Adrenal gland (tissue), 5 donors: ENCODE measurements around the gene TBL3.

Experiments used
- POLR2A ChIP-seq, 2 donors: fragments of 450-650 bp; IDR thresholded peaks; one replicate each; pipeline ENCODE4 v1.6.1; 2017; ENCODE audit warnings: antibody characterized with exemption in 2 of 2, mild to moderate bottlenecking in 2 of 2, moderate library complexity in 1 of 2
- TF ChIP-seq, protein P1 (sequence below), 6 experiments: fragments of 450-650 bp in 4 of 6; fragments of 200-600 bp in 2 of 6; sonication (generic) in 1 of 6; IDR thresholded peaks; 1 replicate in 5 of 6; 2 replicates in 1 of 6; pipeline versions ENCODE4 v1.5.1 to v1.8.0; 2016 to 2021; ENCODE audit warnings: antibody characterized with exemption in 6 of 6, mild to moderate bottlenecking in 2 of 6, moderate library complexity in 1 of 6
- donor health status: DM: no; HTN: no; CAD: no.

GRCh38 chr16:1980770-1981087, 8.9 kb downstream of the TBL3 start:
- no peak for TF ChIP-seq POLR2A (IDR thresholded peaks at IDR 0.05)
- TF ChIP-seq, protein P1, sequence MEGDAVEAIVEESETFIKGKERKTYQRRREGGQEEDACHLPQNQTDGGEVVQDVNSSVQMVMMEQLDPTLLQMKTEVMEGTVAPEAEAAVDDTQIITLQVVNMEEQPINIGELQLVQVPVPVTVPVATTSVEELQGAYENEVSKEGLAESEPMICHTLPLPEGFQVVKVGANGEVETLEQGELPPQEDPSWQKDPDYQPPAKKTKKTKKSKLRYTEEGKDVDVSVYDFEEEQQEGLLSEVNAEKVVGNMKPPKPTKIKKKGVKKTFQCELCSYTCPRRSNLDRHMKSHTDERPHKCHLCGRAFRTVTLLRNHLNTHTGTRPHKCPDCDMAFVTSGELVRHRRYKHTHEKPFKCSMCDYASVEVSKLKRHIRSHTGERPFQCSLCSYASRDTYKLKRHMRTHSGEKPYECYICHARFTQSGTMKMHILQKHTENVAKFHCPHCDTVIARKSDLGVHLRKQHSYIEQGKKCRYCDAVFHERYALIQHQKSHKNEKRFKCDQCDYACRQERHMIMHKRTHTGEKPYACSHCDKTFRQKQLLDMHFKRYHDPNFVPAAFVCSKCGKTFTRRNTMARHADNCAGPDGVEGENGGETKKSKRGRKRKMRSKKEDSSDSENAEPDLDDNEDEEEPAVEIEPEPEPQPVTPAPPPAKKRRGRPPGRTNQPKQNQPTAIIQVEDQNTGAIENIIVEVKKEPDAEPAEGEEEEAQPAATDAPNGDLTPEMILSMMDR (IDR thresholded peaks at IDR 0.05) = no peak
